ENCODE data around the gene CACNB4.

DNA sequence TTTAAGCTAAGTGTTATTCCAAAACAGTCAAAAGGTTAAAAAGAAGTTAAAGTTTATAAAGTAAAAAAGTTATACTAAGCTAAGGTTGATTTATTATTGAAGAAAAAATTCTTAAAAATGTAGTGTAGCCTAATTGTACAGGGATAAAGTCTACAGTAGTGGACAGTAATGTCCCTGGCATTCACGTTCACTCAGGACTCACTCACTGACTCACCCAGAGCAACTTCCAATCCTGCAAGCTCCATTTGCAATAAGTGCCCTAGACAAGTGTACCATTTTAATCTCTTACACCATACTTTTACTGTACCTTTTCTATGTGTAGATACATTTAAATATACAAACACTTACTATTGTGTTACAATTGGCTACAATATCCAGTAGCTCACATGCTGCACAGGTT lies 86.1 kb downstream of the CACNB4 start:
- TF ChIP-seq, protein P1, sequence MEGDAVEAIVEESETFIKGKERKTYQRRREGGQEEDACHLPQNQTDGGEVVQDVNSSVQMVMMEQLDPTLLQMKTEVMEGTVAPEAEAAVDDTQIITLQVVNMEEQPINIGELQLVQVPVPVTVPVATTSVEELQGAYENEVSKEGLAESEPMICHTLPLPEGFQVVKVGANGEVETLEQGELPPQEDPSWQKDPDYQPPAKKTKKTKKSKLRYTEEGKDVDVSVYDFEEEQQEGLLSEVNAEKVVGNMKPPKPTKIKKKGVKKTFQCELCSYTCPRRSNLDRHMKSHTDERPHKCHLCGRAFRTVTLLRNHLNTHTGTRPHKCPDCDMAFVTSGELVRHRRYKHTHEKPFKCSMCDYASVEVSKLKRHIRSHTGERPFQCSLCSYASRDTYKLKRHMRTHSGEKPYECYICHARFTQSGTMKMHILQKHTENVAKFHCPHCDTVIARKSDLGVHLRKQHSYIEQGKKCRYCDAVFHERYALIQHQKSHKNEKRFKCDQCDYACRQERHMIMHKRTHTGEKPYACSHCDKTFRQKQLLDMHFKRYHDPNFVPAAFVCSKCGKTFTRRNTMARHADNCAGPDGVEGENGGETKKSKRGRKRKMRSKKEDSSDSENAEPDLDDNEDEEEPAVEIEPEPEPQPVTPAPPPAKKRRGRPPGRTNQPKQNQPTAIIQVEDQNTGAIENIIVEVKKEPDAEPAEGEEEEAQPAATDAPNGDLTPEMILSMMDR (IDR thresholded peaks at IDR 0.05), result no peak
- no peak for TF ChIP-seq POLR2AphosphoS5 (IDR thresholded peaks at IDR 0.05; ENCODE audit: low read depth, low read length)
- TF ChIP-seq, protein P2, sequence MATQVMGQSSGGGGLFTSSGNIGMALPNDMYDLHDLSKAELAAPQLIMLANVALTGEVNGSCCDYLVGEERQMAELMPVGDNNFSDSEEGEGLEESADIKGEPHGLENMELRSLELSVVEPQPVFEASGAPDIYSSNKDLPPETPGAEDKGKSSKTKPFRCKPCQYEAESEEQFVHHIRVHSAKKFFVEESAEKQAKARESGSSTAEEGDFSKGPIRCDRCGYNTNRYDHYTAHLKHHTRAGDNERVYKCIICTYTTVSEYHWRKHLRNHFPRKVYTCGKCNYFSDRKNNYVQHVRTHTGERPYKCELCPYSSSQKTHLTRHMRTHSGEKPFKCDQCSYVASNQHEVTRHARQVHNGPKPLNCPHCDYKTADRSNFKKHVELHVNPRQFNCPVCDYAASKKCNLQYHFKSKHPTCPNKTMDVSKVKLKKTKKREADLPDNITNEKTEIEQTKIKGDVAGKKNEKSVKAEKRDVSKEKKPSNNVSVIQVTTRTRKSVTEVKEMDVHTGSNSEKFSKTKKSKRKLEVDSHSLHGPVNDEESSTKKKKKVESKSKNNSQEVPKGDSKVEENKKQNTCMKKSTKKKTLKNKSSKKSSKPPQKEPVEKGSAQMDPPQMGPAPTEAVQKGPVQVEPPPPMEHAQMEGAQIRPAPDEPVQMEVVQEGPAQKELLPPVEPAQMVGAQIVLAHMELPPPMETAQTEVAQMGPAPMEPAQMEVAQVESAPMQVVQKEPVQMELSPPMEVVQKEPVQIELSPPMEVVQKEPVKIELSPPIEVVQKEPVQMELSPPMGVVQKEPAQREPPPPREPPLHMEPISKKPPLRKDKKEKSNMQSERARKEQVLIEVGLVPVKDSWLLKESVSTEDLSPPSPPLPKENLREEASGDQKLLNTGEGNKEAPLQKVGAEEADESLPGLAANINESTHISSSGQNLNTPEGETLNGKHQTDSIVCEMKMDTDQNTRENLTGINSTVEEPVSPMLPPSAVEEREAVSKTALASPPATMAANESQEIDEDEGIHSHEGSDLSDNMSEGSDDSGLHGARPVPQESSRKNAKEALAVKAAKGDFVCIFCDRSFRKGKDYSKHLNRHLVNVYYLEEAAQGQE (IDR thresholded peaks at IDR 0.05; ENCODE audit: insufficient read depth in 1 of 2, low read depth in 2 of 2, low read length in 1 of 2), result no peak

All from Panc1 (cell line).